ENCODE results near the gene DAB2.
"Not testable (repeated sequence)": the region's sequence is repeated elsewhere in the genome, so short reads cannot be mapped to it uniquely, and the experiment has no call there.

Gene DAB2

GRCh38 chr5:39373791-39374190 lies 51.0 kb downstream of the DAB2 start:
- DNase-seq, result no peak

GRCh38 chr5:39371367-39371635 lies 53.5 kb downstream of the DAB2 start:
- no peak for DNase-seq

- no peak for DNase-seq
Observed at GRCh38 chr5:39370555-39371366, 54.0 kb downstream of the DAB2 start.

- DNase-seq, result no peak
Observed at GRCh38 chr5:39369123-39369815, 55.5 kb downstream of the DAB2 start.

GRCh38 chr5:39368116-39368515 lies 56.7 kb downstream of the DAB2 start:
- no peak for DNase-seq

GRCh38 chr5:39367711-39368110 lies 57.1 kb downstream of the DAB2 start:
- no peak for DNase-seq

- no peak for DNase-seq
Observed at GRCh38 chr5:39364367-39364766, 60.4 kb downstream of the DAB2 start, which contains the start of gene C9. TSS of gene C9 (minus strand) at chr5:39364495. CDS start at chr5:39364464, 31 bp downstream.

GRCh38 chr5:39363217-39363616 lies 61.6 kb downstream of the DAB2 start:
- DNase-seq, result no peak

- no peak for DNase-seq
Observed at GRCh38 chr5:39362646-39363045, 62.1 kb downstream of the DAB2 start.

- DNase-seq, result no peak
Observed at GRCh38 chr5:39361306-39361705, 63.5 kb downstream of the DAB2 start.

- DNase-seq, result no peak
Observed at GRCh38 chr5:39360471-39361111, 64.2 kb downstream of the DAB2 start.

- no peak for DNase-seq
Observed at GRCh38 chr5:39356263-39356662, 68.5 kb downstream of the DAB2 start.

- DNase-seq, result no peak
Observed at GRCh38 chr5:39355324-39355723, 69.5 kb downstream of the DAB2 start.

- no peak for DNase-seq
Observed at GRCh38 chr5:39353717-39354399, 70.9 kb downstream of the DAB2 start.

GRCh38 chr5:39352951-39353350 lies 71.8 kb downstream of the DAB2 start:
- DNase-seq, result no peak

- DNase-seq, result no peak
Observed at GRCh38 chr5:39352170-39352569, 72.6 kb downstream of the DAB2 start.

- DNase-seq, result no peak
Observed at GRCh38 chr5:39349484-39349883, 75.3 kb downstream of the DAB2 start.

- DNase-seq, result no peak
Observed at GRCh38 chr5:39342460-39342859, 82.3 kb downstream of the DAB2 start.

- no peak for DNase-seq
Observed at GRCh38 chr5:39341896-39342295, 82.9 kb downstream of the DAB2 start.

GRCh38 chr5:39340506-39340905 lies 84.3 kb downstream of the DAB2 start:
- DNase-seq, result no peak

GRCh38 chr5:39337252-39337915 lies 87.4 kb downstream of the DAB2 start:
- DNase-seq, result no peak

- DNase-seq, result not testable (repeated sequence)
Observed at GRCh38 chr5:39334296-39334695, 90.5 kb downstream of the DAB2 start.

GRCh38 chr5:39333104-39333503 lies 91.7 kb downstream of the DAB2 start:
- no peak for DNase-seq

Data from activated T-cell treated with anti-CD3 and anti-CD28 coated beads for 4 hours (primary cell).